Measurements from ENCODE around the gene POU2F3.

The POU2F3 gene

GRCh38 chr11:120239713-120240640 is at the start of gene POU2F3:
TSS of gene POU2F3 (plus strand) at chr11:120240140. CDS start at chr11:120240344, 204 bp downstream.
- no peak for DNase-seq

- no peak for DNase-seq
These were observed 48.9 kb upstream of the POU2F3 start for GRCh38 chr11:120191058-120191457.

- DNase-seq, result no peak
These were observed 46.9 kb upstream of the POU2F3 start for GRCh38 chr11:120192831-120193625.

GRCh38 chr11:120194166-120194565 is 45.8 kb upstream of the POU2F3 start:
- DNase-seq, result no peak

GRCh38 chr11:120195601-120196320 is 44.2 kb upstream of the POU2F3 start:
- no peak for DNase-seq

GRCh38 chr11:120196826-120197225 is 43.1 kb upstream of the POU2F3 start:
- no peak for DNase-seq

- DNase-seq, result no peak
These were observed 42.6 kb upstream of the POU2F3 start for GRCh38 chr11:120197251-120197891.

- no peak for DNase-seq
These were observed 42.0 kb upstream of the POU2F3 start for GRCh38 chr11:120197977-120198376.

- DNase-seq, result no peak
These were observed 41.5 kb upstream of the POU2F3 start for GRCh38 chr11:120198403-120198786.

- DNase-seq, result no peak
These were observed 41.0 kb upstream of the POU2F3 start for GRCh38 chr11:120198787-120199469.

GRCh38 chr11:120199613-120200012 is 40.3 kb upstream of the POU2F3 start:
- no peak for DNase-seq

- DNase-seq, result no peak
These were observed 39.3 kb upstream of the POU2F3 start for GRCh38 chr11:120200677-120201076.

GRCh38 chr11:120201653-120202052 is 38.3 kb upstream of the POU2F3 start:
- DNase-seq, result no peak

- DNase-seq, result no peak
These were observed 36.3 kb upstream of the POU2F3 start for GRCh38 chr11:120203626-120204025.

- DNase-seq, result no peak
These were observed 34.3 kb upstream of the POU2F3 start for GRCh38 chr11:120205596-120206161.

- no peak for DNase-seq
These were observed 32.4 kb upstream of the POU2F3 start for GRCh38 chr11:120207512-120207911.

GRCh38 chr11:120208001-120208441 is 31.9 kb upstream of the POU2F3 start:
- no peak for DNase-seq

GRCh38 chr11:120208777-120209176 is 31.2 kb upstream of the POU2F3 start:
- no peak for DNase-seq

GRCh38 chr11:120209746-120210625 is 30.0 kb upstream of the POU2F3 start:
- DNase-seq, result no peak
